A673 (cell line): ENCODE measurements around the gene CCR8.

Source experiments
- EZH2 ChIP-seq: fragments of 200-600 bp; sonication (generic); IDR thresholded peaks from 2 replicates; pipeline ENCODE4 v1.6.1; 2017; ENCODE audit warnings: borderline replicate concordance, low read depth, mild to moderate bottlenecking, mixed read lengths, antibody characterized with exemption, low read length; ENCODE audit not compliant: poor library complexity, severe bottlenecking
- TF ChIP-seq, protein P1 (sequence below): fragments of 300-800, 200-600 bp; sonication (generic); conservative IDR thresholded peaks from 2 replicates; pipeline ENCODE4 v1.5.1; 2017; ENCODE audit warnings: low read depth, mild to moderate bottlenecking, antibody characterized with exemption, low read length, moderate library complexity, mixed read lengths

DNA sequence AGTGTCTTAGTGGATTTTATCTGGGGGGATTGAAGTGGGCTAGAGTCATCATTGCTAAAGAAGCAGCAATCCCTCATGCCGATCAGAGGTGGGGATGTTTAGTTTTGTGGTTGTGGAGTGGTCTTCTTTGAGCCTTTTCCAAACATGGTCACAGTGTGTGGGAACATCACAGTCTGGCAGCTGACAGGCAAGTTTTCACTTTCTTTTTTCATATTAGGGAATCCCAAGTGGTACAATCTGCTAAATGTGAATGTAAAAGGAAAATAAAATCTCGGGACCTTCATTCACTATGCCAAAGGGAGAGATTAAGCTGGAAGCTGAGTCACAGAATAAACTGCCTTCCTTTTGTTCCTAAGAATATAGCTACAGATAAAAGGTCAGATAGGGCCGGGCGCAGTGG, 39.3 kb upstream of the CCR8 start:
- TF ChIP-seq, protein P1, sequence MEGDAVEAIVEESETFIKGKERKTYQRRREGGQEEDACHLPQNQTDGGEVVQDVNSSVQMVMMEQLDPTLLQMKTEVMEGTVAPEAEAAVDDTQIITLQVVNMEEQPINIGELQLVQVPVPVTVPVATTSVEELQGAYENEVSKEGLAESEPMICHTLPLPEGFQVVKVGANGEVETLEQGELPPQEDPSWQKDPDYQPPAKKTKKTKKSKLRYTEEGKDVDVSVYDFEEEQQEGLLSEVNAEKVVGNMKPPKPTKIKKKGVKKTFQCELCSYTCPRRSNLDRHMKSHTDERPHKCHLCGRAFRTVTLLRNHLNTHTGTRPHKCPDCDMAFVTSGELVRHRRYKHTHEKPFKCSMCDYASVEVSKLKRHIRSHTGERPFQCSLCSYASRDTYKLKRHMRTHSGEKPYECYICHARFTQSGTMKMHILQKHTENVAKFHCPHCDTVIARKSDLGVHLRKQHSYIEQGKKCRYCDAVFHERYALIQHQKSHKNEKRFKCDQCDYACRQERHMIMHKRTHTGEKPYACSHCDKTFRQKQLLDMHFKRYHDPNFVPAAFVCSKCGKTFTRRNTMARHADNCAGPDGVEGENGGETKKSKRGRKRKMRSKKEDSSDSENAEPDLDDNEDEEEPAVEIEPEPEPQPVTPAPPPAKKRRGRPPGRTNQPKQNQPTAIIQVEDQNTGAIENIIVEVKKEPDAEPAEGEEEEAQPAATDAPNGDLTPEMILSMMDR: no peak
- TF ChIP-seq EZH2: no peak
